ENCODE measurements around the gene GRIK4. TPM values are rescaled to one million over a fixed set of nuclear protein-coding genes. Genes with fewer than 3 reads are reported as not detected.

GRIK4 gene
- total RNA-seq, 1 donor from 2014 or later: 0.36 TPM

DNA sequence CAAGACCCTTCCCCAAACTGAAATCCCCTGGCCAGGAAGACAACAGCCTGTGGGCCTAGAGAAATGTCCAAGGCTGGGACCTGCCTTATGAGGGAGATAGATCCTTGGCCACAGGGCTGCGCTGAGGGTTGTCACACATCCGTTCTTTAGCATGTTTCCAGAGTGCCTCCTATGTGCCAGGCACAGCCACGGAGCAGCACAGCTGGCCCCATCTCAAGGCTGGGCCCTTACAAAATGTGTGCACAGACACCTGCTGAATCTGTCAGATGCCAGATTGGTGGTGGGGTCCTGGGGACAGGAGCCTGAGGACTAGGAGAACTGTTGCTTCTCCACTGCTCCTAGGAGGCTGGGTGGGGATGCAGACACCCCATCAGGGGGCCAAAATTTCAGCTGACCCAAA is 11.2 kb downstream of the GRIK4 start:
- Mint-ChIP-seq H3K27ac (peak overlapping the region; percentile 87), H3K4me3 (peak overlapping the region; percentile 55), H3K27me3 (ENCODE audit: insufficient read depth, low read depth) (peaks cover 23% of the 10 kb centered on the region), H3K4me1 (peaks cover 27% of the 10 kb centered on the region), H3K36me3 (no peaks in the 10 kb centered on the region), H3K9me3 (no peaks in the 10 kb centered on the region)
- no peak overlapping the region for H3K4me2 ChIP-seq
- no peak for DNase-seq (ENCODE audit: low spot score)
- peaks cover 15% of the 10 kb centered on the region for H3F3A ChIP-seq (ENCODE audit: low read depth)
- no peak overlapping the region for H3K4me3 ChIP-seq
- no peaks in the 10 kb centered on the region for H3K36me3 ChIP-seq
- H3K27me3 ChIP-seq: no peaks in the 10 kb centered on the region
- no peaks in the 10 kb centered on the region for H4K20me1 ChIP-seq (ENCODE audit: low read depth)
- no peak overlapping the region for H2AFZ ChIP-seq (replicated peaks)
- H3K9ac ChIP-seq: no peak overlapping the region
- H3K9me3 ChIP-seq (ENCODE audit: low read depth): no peaks in the 10 kb centered on the region
- H3K4me1 ChIP-seq: peaks cover 22% of the 10 kb centered on the region
- no peak for TF ChIP-seq EZH2 (IDR thresholded peaks at IDR 0.05)
- TF ChIP-seq EZH2phosphoT487 (IDR thresholded peaks at IDR 0.05): no peak
- TF ChIP-seq, protein P1, sequence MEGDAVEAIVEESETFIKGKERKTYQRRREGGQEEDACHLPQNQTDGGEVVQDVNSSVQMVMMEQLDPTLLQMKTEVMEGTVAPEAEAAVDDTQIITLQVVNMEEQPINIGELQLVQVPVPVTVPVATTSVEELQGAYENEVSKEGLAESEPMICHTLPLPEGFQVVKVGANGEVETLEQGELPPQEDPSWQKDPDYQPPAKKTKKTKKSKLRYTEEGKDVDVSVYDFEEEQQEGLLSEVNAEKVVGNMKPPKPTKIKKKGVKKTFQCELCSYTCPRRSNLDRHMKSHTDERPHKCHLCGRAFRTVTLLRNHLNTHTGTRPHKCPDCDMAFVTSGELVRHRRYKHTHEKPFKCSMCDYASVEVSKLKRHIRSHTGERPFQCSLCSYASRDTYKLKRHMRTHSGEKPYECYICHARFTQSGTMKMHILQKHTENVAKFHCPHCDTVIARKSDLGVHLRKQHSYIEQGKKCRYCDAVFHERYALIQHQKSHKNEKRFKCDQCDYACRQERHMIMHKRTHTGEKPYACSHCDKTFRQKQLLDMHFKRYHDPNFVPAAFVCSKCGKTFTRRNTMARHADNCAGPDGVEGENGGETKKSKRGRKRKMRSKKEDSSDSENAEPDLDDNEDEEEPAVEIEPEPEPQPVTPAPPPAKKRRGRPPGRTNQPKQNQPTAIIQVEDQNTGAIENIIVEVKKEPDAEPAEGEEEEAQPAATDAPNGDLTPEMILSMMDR (IDR thresholded peaks at IDR 0.05): no peak
- H3K79me2 ChIP-seq (ENCODE audit: low read depth): no peaks in the 10 kb centered on the region
- no peak overlapping the region for H3K27ac ChIP-seq

DNA sequence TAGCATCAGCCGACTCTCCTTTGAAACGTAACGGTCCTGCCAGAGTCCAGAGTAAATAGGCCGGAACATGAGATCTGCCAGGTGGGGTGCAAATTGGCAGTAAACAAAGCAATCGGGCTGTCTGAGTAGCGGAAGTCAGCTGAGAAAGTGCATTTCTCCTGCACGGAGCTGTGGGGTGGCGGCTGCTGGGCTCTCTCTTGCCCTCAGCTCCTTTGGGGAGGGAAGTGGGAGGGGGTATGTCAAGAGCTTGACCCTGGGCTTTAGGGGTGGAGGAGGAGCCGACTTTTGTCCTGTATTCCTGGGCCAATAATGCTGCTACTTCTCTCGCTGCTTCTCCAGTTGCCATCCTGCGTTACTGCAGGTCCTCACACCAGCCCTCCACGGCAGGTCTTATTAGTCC is 11.6 kb downstream of the GRIK4 start:
- Histone ChIP-seq H3K4me3 (no peak overlapping the region), H3K9me3 (ENCODE audit: low read depth) (no peaks in the 10 kb centered on the region), H3K9ac (no peak overlapping the region), H3K27ac (no peak overlapping the region), H3F3A (ENCODE audit: low read depth) (peaks cover 16% of the 10 kb centered on the region), H3K4me2 (peak overlapping the region; percentile 22), H3K36me3 (no peaks in the 10 kb centered on the region), H2AFZ (replicated peaks) (no peak overlapping the region), H4K20me1 (ENCODE audit: low read depth) (no peaks in the 10 kb centered on the region), H3K79me2 (ENCODE audit: low read depth) (no peaks in the 10 kb centered on the region), H3K27me3 (no peaks in the 10 kb centered on the region), H3K4me1 (peaks cover 21% of the 10 kb centered on the region)
- H3K27me3 Mint-ChIP-seq (ENCODE audit: insufficient read depth, low read depth): peaks cover 23% of the 10 kb centered on the region
- no peaks in the 10 kb centered on the region for H3K9me3 Mint-ChIP-seq
- H3K27ac Mint-ChIP-seq: peak overlapping the region; percentile 87
- peaks cover 23% of the 10 kb centered on the region for H3K4me1 Mint-ChIP-seq
- DNase-seq (ENCODE audit: low spot score): no peak
- no peak for TF ChIP-seq EZH2phosphoT487 (IDR thresholded peaks at IDR 0.05)
- TF ChIP-seq, protein P1 (IDR thresholded peaks at IDR 0.05): no peak
- H3K4me3 Mint-ChIP-seq: peak overlapping the region; percentile 55
- H3K36me3 Mint-ChIP-seq: no peaks in the 10 kb centered on the region

DNA sequence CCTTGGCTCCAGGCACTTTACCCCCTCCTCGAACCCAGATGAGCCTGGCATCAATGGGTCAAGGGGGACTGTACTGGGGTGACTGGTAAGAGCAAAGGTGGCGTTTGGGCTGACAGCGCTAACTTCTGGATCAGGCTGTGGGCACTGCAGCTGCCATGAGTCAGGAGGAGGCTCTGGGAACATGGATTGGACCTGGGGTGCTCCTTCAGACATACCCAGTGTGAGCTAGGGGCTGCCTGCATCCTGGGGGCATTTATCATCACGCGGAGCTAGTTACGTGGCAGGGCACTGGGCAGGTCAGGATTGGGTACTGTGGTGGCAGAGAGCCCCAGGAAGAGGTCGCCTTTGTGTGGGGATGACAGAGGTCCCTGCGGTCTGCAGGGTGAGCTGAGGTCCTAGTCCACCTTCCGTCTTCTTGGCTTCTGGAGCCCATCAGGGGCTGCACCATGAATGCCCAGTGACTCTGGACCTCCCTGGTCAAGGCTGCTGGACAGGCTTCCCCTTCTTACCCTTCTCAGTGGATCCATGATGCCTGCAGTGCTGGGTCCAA is 13.1 kb downstream of the GRIK4 start:
- no peaks in the 10 kb centered on the region for H3K9me3 Mint-ChIP-seq
- Histone ChIP-seq H3K4me3 (no peak overlapping the region), H4K20me1 (ENCODE audit: low read depth) (no peaks in the 10 kb centered on the region), H3K9ac (no peak overlapping the region), H3K27me3 (no peaks in the 10 kb centered on the region), H3K4me2 (no peak overlapping the region), H3K9me3 (ENCODE audit: low read depth) (no peaks in the 10 kb centered on the region), H2AFZ (replicated peaks) (no peak overlapping the region), H3K79me2 (ENCODE audit: low read depth) (no peaks in the 10 kb centered on the region), H3F3A (ENCODE audit: low read depth) (peaks cover 18% of the 10 kb centered on the region), H3K27ac (no peak overlapping the region), H3K36me3 (no peaks in the 10 kb centered on the region), H3K4me1 (peaks cover 21% of the 10 kb centered on the region)
- H3K4me3 Mint-ChIP-seq: no peak overlapping the region
- no peak for DNase-seq (ENCODE audit: low spot score)
- no peak overlapping the region for H3K27ac Mint-ChIP-seq
- no peaks in the 10 kb centered on the region for H3K36me3 Mint-ChIP-seq
- peaks cover 23% of the 10 kb centered on the region for H3K4me1 Mint-ChIP-seq
- TF ChIP-seq, protein P1 (IDR thresholded peaks at IDR 0.05): no peak
- TF ChIP-seq EZH2phosphoT487 (IDR thresholded peaks at IDR 0.05) (no peak), EZH2 (IDR thresholded peaks at IDR 0.05) (no peak)
- peaks cover 26% of the 10 kb centered on the region for H3K27me3 Mint-ChIP-seq (ENCODE audit: insufficient read depth, low read depth)
